Activated T-cell treated with anti-CD3 and anti-CD28 coated beads, Interleukin-2, amount 50 U/mL, for 72 hours (primary cell): ENCODE measurements around the gene CFAP97D2. TPM values are rescaled to one million over a fixed set of nuclear protein-coding genes. Genes with fewer than 3 reads are reported as not detected.
"Not testable (repeated sequence)": the region's sequence is repeated elsewhere in the genome, so short reads cannot be mapped to it uniquely, and the experiment has no call there.

Source experiments
- ATAC-seq, 2 donors: fragments of 150-1000 bp; cut with Tn5 transposase; replicated peaks in 1 of 2; 2 replicates each; pipeline ENCODE4 v1.10.0; 2021; ENCODE audit warnings: moderate library complexity in 2 of 2, mild to moderate bottlenecking in 1 of 2
- DNase-seq, 2 donors: peaks; one replicate each; pipeline ENCODE4 v3.0.0; 2021 to 2022; ENCODE audit warnings: mixed read lengths in 1 of 2
- H3K27ac Mint-ChIP-seq: one replicate; pipeline ENCODE4 v1.8.0; 2022; ENCODE audit warnings: mild to moderate bottlenecking, moderate library complexity, mixed read lengths
- H3K27me3 Mint-ChIP-seq: one replicate; pipeline ENCODE4 v1.8.0; 2022; ENCODE audit warnings: low read depth, mixed read lengths
- H3K36me3 Mint-ChIP-seq, 2 donors: one replicate each; pipeline ENCODE4 v1.8.0; 2022; ENCODE audit warnings: mixed read lengths in 2 of 2, mild to moderate bottlenecking in 1 of 2; ENCODE audit not compliant: insufficient read depth in 2 of 2
- H3K4me1 Mint-ChIP-seq: one replicate; pipeline ENCODE4 v1.8.0; 2022; ENCODE audit warnings: low read depth, mixed read lengths
- H3K4me3 Mint-ChIP-seq, 2 donors: one replicate each; pipeline ENCODE4 v1.8.0; 2022; ENCODE audit warnings: mild to moderate bottlenecking in 2 of 2, mixed read lengths in 2 of 2, moderate library complexity in 2 of 2
- H3K9me3 Mint-ChIP-seq, 2 donors: one replicate each; pipeline ENCODE4 v1.8.0; 2022; ENCODE audit warnings: mixed read lengths in 2 of 2
- total RNA-seq, 2 donors: library from RNA; stranded (reverse); gene quantifications; one replicate each; pipeline ENCODE4 v1.2.3, GENCODE V29; 2022

The CFAP97D2 gene
- total RNA-seq, 2 donors from 2014 or later: 0.36 to 1.1 TPM

DNA sequence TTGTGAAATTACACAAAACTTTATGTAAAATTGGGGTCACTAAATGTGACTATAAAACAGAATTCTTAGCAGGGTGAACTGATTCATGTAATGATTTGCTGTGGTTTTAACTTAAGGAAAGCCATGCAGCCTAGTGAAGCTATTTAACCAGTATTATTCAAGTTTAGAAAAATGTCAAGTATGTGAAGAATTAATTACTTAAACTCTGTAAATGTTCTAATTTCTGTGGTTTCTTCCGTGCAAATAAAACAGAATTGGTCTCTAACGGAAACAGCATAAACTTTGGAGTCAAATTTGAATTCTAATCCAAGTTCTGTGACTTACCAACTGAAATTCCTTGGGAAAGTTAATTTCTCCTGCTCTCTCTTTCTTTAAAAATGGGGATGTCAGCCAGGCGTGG is 69.0 kb downstream of the CFAP97D2 start:
- Mint-ChIP-seq H3K36me3 (peaks cover 6 to 31% of the 10 kb centered on the region in 2 donors), H3K4me3 (no peak overlapping the region), H3K9me3 (no peaks in the 10 kb centered on the region), H3K27me3 (no peaks in the 10 kb centered on the region), H3K4me1 (no peaks in the 10 kb centered on the region), H3K27ac (no peak overlapping the region)
- DNase-seq (no peak), ATAC-seq (no peak)

DNA sequence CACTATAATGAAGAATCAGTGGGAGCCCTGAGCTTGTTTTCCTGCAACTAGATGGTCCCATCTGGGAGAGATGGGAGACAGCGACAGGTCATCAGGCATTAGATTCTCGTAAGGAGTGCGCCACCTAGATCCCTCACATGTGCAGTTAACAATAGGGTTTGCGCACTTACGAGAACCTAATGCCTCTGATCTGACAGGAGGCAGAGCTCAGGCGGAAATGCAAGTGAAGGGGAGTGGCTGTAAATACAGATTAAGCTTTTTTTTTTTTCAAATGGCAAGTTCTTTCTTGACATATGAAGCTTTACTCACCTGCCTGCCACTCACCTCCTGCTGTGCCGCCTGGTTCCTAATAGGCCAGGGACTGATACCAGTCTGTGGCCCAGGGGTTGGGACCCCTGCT is 70.0 kb downstream of the CFAP97D2 start:
- no peaks in the 10 kb centered on the region for H3K27me3 Mint-ChIP-seq
- H3K4me3 Mint-ChIP-seq: no peak overlapping the region
- ATAC-seq: no peak
- H3K27ac Mint-ChIP-seq: no peak overlapping the region
- peaks cover 9 to 32% of the 10 kb centered on the region in 2 donors for H3K36me3 Mint-ChIP-seq
- H3K9me3 Mint-ChIP-seq: no peaks in the 10 kb centered on the region
- no peak for DNase-seq
- H3K4me1 Mint-ChIP-seq: no peaks in the 10 kb centered on the region

- peaks cover 10 to 36% of the 10 kb centered on the region in 2 donors for H3K36me3 Mint-ChIP-seq
- not testable (repeated sequence) for H3K27ac Mint-ChIP-seq, H3K27me3 Mint-ChIP-seq, H3K9me3 Mint-ChIP-seq, ATAC-seq, H3K4me1 Mint-ChIP-seq, H3K4me3 Mint-ChIP-seq, DNase-seq
These were observed 72.8 kb downstream of the CFAP97D2 start for GRCh38 chr13:114251639-114252440.

- DNase-seq: no peak
- peaks cover 15 to 44% of the 10 kb centered on the region in 2 donors for H3K36me3 Mint-ChIP-seq
- no peaks in the 10 kb centered on the region for H3K9me3 Mint-ChIP-seq
- no peak for ATAC-seq
- no peaks in the 10 kb centered on the region for H3K4me1 Mint-ChIP-seq
- H3K4me3 Mint-ChIP-seq: no peak overlapping the region
- no peaks in the 10 kb centered on the region for H3K27me3 Mint-ChIP-seq
- H3K27ac Mint-ChIP-seq: no peak overlapping the region
These were observed 77.5 kb downstream of the CFAP97D2 start for GRCh38 chr13:114256547-114256946.

DNA sequence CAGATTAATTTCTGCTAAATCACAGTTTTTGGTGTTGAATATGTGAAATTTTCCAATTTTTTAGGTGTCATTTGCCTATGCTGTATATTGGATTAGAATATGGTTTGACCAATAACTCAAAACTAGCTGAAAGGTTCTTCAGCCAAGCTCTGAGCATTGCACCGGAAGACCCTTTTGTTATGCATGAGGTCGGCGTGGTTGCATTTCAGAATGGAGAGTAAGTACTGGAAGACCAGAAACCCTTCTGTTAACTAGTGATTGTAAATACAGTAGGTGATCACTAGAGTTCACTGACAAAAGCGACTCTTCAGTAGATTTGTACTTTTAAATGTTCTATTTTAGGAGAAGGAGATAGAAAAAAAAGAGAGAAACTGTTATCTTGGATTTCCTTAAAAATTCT is 78.0 kb downstream of the CFAP97D2 start:
- H3K36me3 Mint-ChIP-seq: peaks cover 15 to 46% of the 10 kb centered on the region in 2 donors
- H3K27ac Mint-ChIP-seq: no peak overlapping the region
- ATAC-seq (no peak), DNase-seq (no peak)
- no peaks in the 10 kb centered on the region for H3K27me3 Mint-ChIP-seq
- no peaks in the 10 kb centered on the region for H3K9me3 Mint-ChIP-seq
- H3K4me1 Mint-ChIP-seq: no peaks in the 10 kb centered on the region
- H3K4me3 Mint-ChIP-seq: no peak overlapping the region

DNA sequence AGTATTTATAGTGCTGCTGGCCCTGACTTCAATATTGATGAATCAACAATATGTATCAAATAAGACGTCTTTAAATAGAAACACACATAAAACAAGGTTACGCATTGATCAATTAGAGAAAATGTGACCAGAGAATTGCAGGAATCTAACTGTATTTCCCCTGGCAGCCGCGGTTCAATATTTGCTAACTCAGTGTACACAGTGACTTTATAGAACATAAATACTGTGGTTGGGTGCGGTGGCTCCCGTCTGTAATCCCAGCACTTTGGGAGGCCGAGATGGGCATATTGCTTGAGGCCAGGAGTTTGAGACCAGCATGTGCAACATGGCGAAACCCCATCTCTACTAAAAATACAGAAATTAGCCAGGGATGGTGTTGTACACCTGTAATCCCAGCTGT is 79.5 kb downstream of the CFAP97D2 start:
- ATAC-seq: no peak
- Mint-ChIP-seq H3K27ac (no peak overlapping the region), H3K4me1 (peaks cover 6% of the 10 kb centered on the region), H3K27me3 (no peaks in the 10 kb centered on the region), H3K9me3 (no peaks in the 10 kb centered on the region), H3K4me3 (no peak overlapping the region), H3K36me3 (peaks cover 18 to 50% of the 10 kb centered on the region in 2 donors)
- no peak for DNase-seq

DNA sequence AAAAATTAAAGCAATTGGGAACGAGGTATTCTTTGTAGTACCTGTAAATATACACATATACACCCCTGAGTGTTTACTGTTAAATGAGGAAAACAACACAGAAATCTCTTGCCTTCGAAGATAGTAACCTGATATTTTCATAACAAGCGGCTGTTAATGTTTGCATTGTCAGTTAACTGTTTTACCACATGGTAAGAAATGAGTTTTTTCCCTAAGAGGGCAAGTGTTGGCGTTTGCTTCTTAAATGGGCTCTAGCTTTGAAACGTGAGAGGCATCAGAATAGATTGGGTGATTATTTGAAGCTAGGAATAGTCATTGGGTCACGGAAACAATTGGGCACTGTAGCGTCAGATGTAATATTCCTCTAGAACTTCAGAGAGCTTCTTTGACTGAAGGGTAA is 80.3 kb downstream of the CFAP97D2 start:
- Mint-ChIP-seq H3K4me1 (peaks cover 6% of the 10 kb centered on the region), H3K4me3 (no peak overlapping the region), H3K9me3 (no peaks in the 10 kb centered on the region), H3K27me3 (no peaks in the 10 kb centered on the region), H3K36me3 (peaks cover 18 to 45% of the 10 kb centered on the region in 2 donors), H3K27ac (no peak overlapping the region)
- DNase-seq (no peak), ATAC-seq (no peak)

DNA sequence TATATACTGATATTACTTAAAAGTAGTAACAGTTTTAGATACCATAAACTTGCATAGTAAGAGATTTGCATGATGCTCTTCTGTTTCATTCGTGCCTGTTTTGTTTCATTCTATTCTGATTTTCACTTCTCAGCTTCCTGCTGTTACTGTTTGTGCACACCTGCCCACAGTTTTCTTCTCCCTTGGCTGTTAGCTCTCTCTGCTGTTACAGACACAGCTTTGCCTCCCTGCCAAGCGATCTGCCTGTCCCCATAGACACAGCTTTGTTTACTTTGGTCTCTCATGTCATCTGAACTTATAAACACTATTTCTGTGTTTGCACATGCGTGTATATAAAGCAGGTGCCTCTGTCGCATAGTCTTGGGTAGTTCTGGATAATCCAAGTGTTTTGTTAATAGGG is 80.9 kb downstream of the CFAP97D2 start:
- Mint-ChIP-seq H3K9me3 (no peaks in the 10 kb centered on the region), H3K27me3 (no peaks in the 10 kb centered on the region), H3K4me1 (peaks cover 6% of the 10 kb centered on the region), H3K36me3 (peaks cover 15 to 40% of the 10 kb centered on the region in 2 donors), H3K4me3 (no peak overlapping the region), H3K27ac (peak overlapping the region; percentile 66)
- no peak for DNase-seq
- ATAC-seq: no peak

DNA sequence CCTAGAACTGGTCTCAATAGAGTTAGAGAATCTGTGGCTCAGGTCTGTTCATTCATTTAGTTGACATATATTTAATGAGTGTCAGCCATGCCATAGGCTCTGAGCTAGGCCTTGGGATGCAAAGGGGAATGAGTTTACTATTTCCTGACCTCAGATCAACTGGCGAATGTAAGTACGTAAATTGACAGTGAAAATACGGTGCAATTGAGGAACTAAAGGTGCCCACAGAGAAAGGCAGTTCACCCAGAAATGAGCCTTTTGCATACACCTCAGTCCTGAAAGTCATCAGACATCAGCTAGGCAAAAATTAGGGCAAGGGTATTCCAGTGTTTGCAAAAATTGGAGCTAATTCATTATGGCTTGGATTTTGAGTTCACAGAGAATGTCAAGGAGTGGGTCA is 81.8 kb downstream of the CFAP97D2 start:
- Mint-ChIP-seq H3K4me3 (no peak overlapping the region), H3K9me3 (no peaks in the 10 kb centered on the region), H3K4me1 (peaks cover 6% of the 10 kb centered on the region), H3K36me3 (peaks cover 17 to 40% of the 10 kb centered on the region in 2 donors), H3K27me3 (no peaks in the 10 kb centered on the region), H3K27ac (peak overlapping the region; percentile 66)
- DNase-seq (no peak), ATAC-seq (no peak)

- peaks cover 15 to 40% of the 10 kb centered on the region in 2 donors for H3K36me3 Mint-ChIP-seq
- H3K4me3 Mint-ChIP-seq: no peak overlapping the region
- no peaks in the 10 kb centered on the region for H3K27me3 Mint-ChIP-seq
- H3K27ac Mint-ChIP-seq: no peak overlapping the region
- no peak for DNase-seq
- no peak for ATAC-seq
- peaks cover 11% of the 10 kb centered on the region for H3K4me1 Mint-ChIP-seq
- no peaks in the 10 kb centered on the region for H3K9me3 Mint-ChIP-seq
These were observed 82.4 kb downstream of the CFAP97D2 start for GRCh38 chr13:114261328-114261965.

DNA sequence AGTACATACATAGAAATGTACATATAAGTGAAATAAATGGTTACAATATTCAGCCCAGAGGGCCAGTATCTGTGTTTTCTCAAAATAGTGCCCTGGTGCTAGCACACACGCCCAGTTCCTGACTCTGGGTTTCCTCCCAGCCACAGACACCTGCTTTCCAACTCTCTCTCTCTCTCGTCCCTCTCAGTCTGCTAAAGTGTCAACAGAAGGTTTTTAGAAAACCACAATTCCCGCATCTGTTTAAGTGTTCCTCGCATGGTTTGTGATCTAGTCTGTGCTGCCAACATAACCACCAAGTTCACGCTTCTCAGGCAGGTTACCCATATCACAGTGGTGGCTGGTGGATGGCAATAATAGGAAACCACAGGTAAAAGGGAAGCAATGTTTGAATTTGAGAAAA is 84.5 kb downstream of the CFAP97D2 start:
- Mint-ChIP-seq H3K27ac (peak overlapping the region; percentile 88), H3K36me3 (peaks cover 11 to 41% of the 10 kb centered on the region in 2 donors), H3K9me3 (no peaks in the 10 kb centered on the region), H3K4me3 (no peak overlapping the region), H3K4me1 (peaks cover 23% of the 10 kb centered on the region), H3K27me3 (no peaks in the 10 kb centered on the region)
- DNase-seq (no peak), ATAC-seq (no peak)

DNA sequence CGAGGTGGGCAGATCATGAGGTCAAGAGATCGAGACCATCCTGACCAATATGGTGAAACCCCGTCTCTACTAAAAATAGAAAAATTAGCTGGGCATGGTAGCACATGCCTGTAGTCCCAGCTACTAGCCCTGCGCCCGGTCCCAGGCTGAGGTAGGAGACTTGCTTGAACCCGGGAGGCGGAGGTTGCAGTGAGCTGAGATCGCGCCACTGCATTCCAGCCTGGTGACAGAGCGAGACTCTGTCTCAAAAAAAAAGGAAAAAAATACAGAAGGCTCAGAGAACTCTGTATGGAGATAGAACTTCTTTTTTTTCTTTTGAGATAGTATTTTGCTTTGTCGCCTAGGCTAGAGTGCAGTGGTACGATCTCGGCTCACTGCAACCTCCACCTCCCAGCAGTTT is 85.3 kb downstream of the CFAP97D2 start:
- ATAC-seq, H3K9me3 Mint-ChIP-seq, H3K4me3 Mint-ChIP-seq, H3K27me3 Mint-ChIP-seq, DNase-seq, H3K27ac Mint-ChIP-seq: not testable (repeated sequence)
- Mint-ChIP-seq H3K36me3 (peaks cover 14 to 43% of the 10 kb centered on the region in 2 donors), H3K4me1 (peaks cover 23% of the 10 kb centered on the region)

- H3K4me1 Mint-ChIP-seq: peaks cover 23% of the 10 kb centered on the region
- peak overlapping the region; percentile 63 for H3K27ac Mint-ChIP-seq
- ATAC-seq (no peak), DNase-seq (no peak)
- no peaks in the 10 kb centered on the region for H3K27me3 Mint-ChIP-seq
- H3K36me3 Mint-ChIP-seq: peaks cover 15 to 42% of the 10 kb centered on the region in 2 donors
- no peaks in the 10 kb centered on the region for H3K9me3 Mint-ChIP-seq
- no peak overlapping the region for H3K4me3 Mint-ChIP-seq
These were observed 86.0 kb downstream of the CFAP97D2 start for GRCh38 chr13:114264886-114265611.
